Thyroid gland (tissue), 4 donors: ENCODE data around the gene LTBP3. TPM values are rescaled to one million over a fixed set of nuclear protein-coding genes. Genes with fewer than 3 reads are reported as not detected.

Experiments used
- DNase-seq, 2 donors: peaks; one replicate each; pipeline ENCODE4 v3.0.0-alpha.2; 2019
- H3K27ac ChIP-seq, 3 donors: fragments of 200-600 bp; sonication (generic); 1 replicate in 2 of 3; 2 replicates in 1 of 3; pipeline ENCODE4 v1.5.1; 2016 to 2019; ENCODE audit warnings: mild to moderate bottlenecking in 1 of 3, moderate library complexity in 1 of 3
- H3K27me3 ChIP-seq: fragments of 200-600 bp; sonication (generic); one replicate; pipeline ENCODE4 v1.5.1; 2019
- H3K36me3 ChIP-seq, 2 donors: fragments of 200-600 bp; sonication (generic); one replicate each; pipeline ENCODE4 v1.5.1; 2016 to 2019
- H3K4me1 ChIP-seq, 2 donors: fragments of 200-600 bp; sonication (generic); one replicate each; pipeline ENCODE4 v1.5.1; 2017 to 2019
- H3K4me3 ChIP-seq, 3 donors: fragments of 200-600 bp; sonication (generic); replicated peaks in 1 of 3; 1 replicate in 2 of 3; 2 replicates in 1 of 3; pipeline ENCODE4 v1.5.1; 2016; ENCODE audit warnings: mild to moderate bottlenecking in 1 of 3
- H3K9me3 ChIP-seq: fragments of 200-600 bp; sonication (generic); one replicate; pipeline ENCODE4 v1.5.1; 2017
- POLR2A ChIP-seq, 2 donors: fragments of 450-650 bp; IDR thresholded peaks; one replicate each; pipeline ENCODE4 v1.6.1; 2017; ENCODE audit warnings: antibody characterized with exemption in 2 of 2, mild to moderate bottlenecking in 2 of 2, moderate library complexity in 1 of 2
- WGBS, 2 donors: methylation state at CpG; one replicate each; pipeline ENCODE4 v1.1.5; 2017; 5-methylcytosine and 5-hydroxymethylcytosine counted together
- intact Hi-C: fragments of 100-400 bp; cut with DNase I; formaldehyde crosslinking; loops from one replicate; pipeline ENCODE4 v1.15.1; 2023
- total RNA-seq, 4 donors: library from RNA; depleted of rRNA; stranded (reverse); fragments of >200 nt; gene quantifications; one replicate each; pipeline ENCODE4 v1.2.3, GENCODE V29; 2016
- TF ChIP-seq, protein P1 (sequence below), 6 experiments: fragments of 200-600 bp in 3 of 6; fragments of 450-650 bp in 3 of 6; sonication (generic) in 3 of 6; IDR thresholded peaks; one replicate each; pipeline ENCODE4 v1.5.1; 2016 to 2019; ENCODE audit warnings: antibody characterized with exemption in 6 of 6, mild to moderate bottlenecking in 2 of 6, inconsistent platforms in 1 of 6, moderate library complexity in 1 of 6

Gene LTBP3
- total RNA-seq, 4 donors from 2014 or later = 195 to 277 (median 222) TPM

DNA sequence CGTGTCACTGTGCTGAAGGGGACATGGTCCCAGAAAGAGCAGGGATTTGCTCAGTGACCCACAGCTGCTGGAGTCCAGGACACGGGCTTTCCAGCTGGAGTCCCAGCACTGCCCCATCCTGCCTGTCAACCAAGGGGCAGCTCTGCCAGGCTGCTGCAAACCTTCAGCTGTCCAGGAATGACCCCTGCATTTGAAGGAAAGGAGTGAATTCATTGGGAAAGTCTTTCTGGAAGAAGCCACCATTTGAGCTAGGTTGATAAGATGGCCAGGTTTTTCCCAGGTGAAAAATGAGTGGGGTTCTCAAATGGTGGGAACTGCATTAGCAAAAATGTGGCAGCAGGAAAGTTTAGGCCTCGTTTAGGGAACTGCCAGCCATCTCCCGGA lies 28.1 kb upstream of the LTBP3 start:
- H3K4me3 ChIP-seq = no peak overlapping the region

DNA sequence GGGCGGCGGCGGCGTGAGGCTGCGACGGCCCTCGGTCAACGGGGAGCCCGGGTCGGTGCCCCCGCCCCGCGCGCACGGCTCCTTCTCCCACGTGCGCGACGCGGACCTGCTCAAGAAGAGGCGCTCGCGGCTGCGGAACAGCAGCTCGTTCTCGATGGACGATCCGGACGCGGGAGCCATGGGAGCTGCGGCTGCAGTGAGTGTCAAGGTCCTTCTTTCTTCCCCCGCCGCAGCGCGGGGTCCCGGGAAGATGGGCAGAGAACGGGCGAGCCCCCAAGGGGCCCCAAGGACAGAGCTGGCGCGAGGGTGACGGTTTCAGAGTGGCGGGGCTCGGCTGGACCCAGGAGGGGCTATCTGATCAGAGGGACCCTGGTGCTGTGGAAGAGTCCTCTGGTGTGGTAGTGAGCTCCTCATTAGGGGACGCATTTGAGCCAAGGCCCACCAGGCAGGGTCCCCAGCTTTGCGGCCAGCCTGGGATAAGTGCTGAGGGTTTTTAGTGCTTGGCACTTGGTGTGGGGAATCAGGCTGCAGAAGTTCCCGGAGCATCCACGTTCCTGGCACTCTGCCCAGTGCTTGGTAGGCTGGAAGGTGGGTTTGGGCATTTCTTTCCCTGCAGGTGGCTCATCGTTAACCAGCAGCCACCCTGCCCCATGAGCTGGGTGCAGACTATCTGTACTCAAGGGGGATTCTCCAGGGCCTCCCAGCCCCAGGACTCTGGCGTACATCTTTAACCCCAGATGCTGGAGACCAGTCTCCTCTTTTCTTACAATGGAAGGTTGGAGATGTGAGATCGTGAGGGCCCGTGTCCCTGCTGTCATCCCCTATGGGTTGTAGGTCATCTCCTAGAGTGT lies 27.5 kb upstream of the LTBP3 start:
- DNase-seq = no peak
- TF ChIP-seq, protein P1, sequence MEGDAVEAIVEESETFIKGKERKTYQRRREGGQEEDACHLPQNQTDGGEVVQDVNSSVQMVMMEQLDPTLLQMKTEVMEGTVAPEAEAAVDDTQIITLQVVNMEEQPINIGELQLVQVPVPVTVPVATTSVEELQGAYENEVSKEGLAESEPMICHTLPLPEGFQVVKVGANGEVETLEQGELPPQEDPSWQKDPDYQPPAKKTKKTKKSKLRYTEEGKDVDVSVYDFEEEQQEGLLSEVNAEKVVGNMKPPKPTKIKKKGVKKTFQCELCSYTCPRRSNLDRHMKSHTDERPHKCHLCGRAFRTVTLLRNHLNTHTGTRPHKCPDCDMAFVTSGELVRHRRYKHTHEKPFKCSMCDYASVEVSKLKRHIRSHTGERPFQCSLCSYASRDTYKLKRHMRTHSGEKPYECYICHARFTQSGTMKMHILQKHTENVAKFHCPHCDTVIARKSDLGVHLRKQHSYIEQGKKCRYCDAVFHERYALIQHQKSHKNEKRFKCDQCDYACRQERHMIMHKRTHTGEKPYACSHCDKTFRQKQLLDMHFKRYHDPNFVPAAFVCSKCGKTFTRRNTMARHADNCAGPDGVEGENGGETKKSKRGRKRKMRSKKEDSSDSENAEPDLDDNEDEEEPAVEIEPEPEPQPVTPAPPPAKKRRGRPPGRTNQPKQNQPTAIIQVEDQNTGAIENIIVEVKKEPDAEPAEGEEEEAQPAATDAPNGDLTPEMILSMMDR (IDR thresholded peaks at IDR 0.05) = no peak
- TF ChIP-seq POLR2A (IDR thresholded peaks at IDR 0.05) = no peak
- H3K36me3 ChIP-seq = peaks cover 0 to under 1% of the 10 kb centered on the region in 2 donors

More for the DNA sequence above, 28.1 kb upstream of the LTBP3 start:
- WGBS, 2 donors = 82 to 93% methylated on average over 3 to 4 of the region's 4 CpGs
- intact Hi-C loops = no loop called here
- Histone ChIP-seq H3K9me3 (no peaks in the 10 kb centered on the region), H3K36me3 (no peaks in the 10 kb centered on the region), H3K27ac (no peak overlapping the region), H3K4me1 (peaks cover 0 to 23% of the 10 kb centered on the region in 2 donors), H3K27me3 (no peaks in the 10 kb centered on the region)
- no peak for DNase-seq
- no peak for TF ChIP-seq POLR2A (IDR thresholded peaks at IDR 0.05)
- TF ChIP-seq, protein P1 (IDR thresholded peaks at IDR 0.05) = no peak

DNA sequence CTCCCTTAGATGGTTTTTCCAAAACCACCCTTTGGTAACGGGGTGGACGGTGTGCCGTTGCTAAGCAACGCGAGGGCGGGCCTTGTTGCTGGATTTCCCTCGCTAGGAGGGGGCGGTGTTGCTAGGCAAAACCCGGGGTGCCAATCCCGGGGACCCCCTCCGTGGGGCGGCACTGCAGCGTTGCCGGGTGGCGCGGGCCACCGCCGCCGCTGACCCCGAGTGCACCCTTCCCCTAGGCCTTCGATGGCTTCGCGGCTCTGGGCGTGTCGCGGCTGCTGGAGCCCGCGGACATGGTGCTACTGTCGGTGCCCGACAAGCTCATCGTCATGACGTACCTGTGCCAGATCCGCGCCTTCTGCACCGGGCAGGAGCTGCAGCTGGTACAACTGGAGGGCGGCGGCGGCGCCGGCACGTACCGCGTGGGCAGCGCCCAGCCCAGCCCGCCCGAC lies 26.6 kb upstream of the LTBP3 start:
- H3K4me3 ChIP-seq = no peak overlapping the region
- 29% methylated on average over 9 to 33 of the region's 46 CpGs for WGBS, 2 donors
- TF ChIP-seq, protein P1 (IDR thresholded peaks at IDR 0.05) = no peak
- TF ChIP-seq POLR2A (IDR thresholded peaks at IDR 0.05) = no peak
- DNase-seq = no peak
- intact Hi-C loops = no loop called here
- H3K4me1 ChIP-seq = peaks cover 0 to 23% of the 10 kb centered on the region in 2 donors
- H3K9me3 ChIP-seq = no peaks in the 10 kb centered on the region
- H3K36me3 ChIP-seq = peaks cover 3 to 5% of the 10 kb centered on the region in 2 donors
- H3K27me3 ChIP-seq = no peaks in the 10 kb centered on the region
- H3K27ac ChIP-seq = no peak overlapping the region

More for the DNA sequence above, 27.5 kb upstream of the LTBP3 start:
- intact Hi-C loops = no loop called here
- Histone ChIP-seq H3K27ac (no peak overlapping the region), H3K4me1 (peaks cover 0 to 23% of the 10 kb centered on the region in 2 donors), H3K9me3 (no peaks in the 10 kb centered on the region), H3K27me3 (no peaks in the 10 kb centered on the region), H3K4me3 (no peak overlapping the region)
- 51 to 73% methylated on average over 6 to 24 of the region's 51 CpGs for WGBS, 2 donors

DNA sequence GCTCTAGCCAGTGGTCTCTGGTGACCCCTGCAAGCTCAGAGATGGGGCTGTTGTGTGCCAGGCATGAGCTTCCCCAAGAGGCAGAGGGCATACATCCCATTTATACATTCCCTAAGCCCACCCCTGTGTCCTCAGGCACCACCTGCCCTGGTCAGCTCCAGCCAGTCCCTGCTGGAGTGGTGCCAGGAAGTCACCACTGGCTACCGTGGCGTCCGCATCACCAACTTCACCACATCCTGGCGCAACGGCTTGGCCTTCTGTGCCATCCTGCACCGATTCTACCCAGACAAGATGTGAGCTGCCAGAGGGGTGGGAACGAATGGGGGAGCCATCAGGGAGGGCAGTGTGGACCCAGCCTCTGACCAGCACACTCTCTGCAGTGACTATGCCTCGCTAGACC lies 25.9 kb upstream of the LTBP3 start:
- no peaks in the 10 kb centered on the region for H3K27me3 ChIP-seq
- H3K9me3 ChIP-seq = no peaks in the 10 kb centered on the region
- 67 to 73% methylated on average over 2 to 5 of the region's 8 CpGs for WGBS, 2 donors
- peaks cover 3 to 5% of the 10 kb centered on the region in 2 donors for H3K36me3 ChIP-seq
- H3K4me1 ChIP-seq = peaks cover 0 to 23% of the 10 kb centered on the region in 2 donors
- H3K27ac ChIP-seq = no peak overlapping the region
- intact Hi-C loops = no loop called here
- TF ChIP-seq, protein P1 (IDR thresholded peaks at IDR 0.05) = no peak
- TF ChIP-seq POLR2A (IDR thresholded peaks at IDR 0.05) = no peak
- no peak for DNase-seq
- H3K4me3 ChIP-seq = no peak overlapping the region

DNA sequence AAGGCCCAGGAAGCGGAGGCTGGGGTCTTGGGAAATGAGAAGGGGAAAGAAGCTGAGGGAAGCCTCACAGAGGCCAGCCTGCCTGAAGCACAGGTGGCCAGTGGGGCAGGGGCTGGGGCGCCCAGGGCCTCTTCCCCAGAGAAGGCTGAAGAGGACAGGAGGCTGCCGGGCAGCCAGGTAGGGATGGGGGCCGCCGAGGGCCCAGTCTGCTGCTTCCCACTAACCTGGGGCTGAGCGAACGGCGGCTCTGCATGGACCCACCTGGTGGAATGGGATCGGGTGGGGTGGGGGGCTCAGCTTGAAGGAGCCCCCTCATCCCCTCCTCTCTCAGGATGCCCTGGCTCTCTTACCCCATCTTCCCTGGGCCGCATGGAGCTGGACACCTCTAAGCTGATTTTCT lies 25.4 kb upstream of the LTBP3 start:
- H3K4me3 ChIP-seq = no peak overlapping the region
- intact Hi-C loops = no loop called here
- TF ChIP-seq, protein P1 (IDR thresholded peaks at IDR 0.05) = no peak
- TF ChIP-seq POLR2A (IDR thresholded peaks at IDR 0.05) = no peak
- peaks cover 0 to 22% of the 10 kb centered on the region in 2 donors for H3K4me1 ChIP-seq
- H3K36me3 ChIP-seq = peaks cover 3 to 5% of the 10 kb centered on the region in 2 donors
- 84 to 85% methylated on average over 7 to 9 of the region's 10 CpGs for WGBS, 2 donors
- DNase-seq = no peak
- H3K27ac ChIP-seq = no peak overlapping the region
- H3K27me3 ChIP-seq = no peaks in the 10 kb centered on the region
- H3K9me3 ChIP-seq = no peaks in the 10 kb centered on the region
